VCaP (cell line): ENCODE results near the gene TMEM91.

ENCODE experiments used
- H3K27ac ChIP-seq: fragments of 450-650 bp; 2 replicates; pipeline ENCODE4 v1.5.1; 2017
- TF ChIP-seq, protein P1 (sequence below): fragments of 450-650 bp; conservative IDR thresholded peaks from 2 replicates; pipeline ENCODE4 v1.5.1; 2017; ENCODE audit warnings: mild to moderate bottlenecking, moderate library complexity

TMEM91 gene

DNA sequence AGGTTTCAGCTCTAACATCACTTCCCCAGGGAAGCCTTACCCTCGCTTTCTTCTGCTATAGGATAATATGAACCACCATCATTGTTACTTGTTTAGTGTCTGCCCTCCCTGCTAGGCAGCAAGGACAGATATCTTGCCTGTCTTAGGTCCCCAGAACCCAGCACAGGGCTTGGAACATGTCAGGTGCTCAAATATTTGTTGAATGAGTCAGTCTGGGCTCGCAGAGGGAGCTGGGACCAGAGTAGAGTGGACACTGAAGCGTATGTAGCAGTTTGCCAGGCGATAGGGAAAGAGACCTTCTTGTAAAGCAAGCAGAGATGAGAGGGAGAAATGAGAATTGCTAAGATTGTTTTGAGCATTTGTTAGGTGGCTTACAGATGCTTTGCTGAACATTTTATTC lies 33.0 kb downstream of the TMEM91 start:
- TF ChIP-seq, protein P1, sequence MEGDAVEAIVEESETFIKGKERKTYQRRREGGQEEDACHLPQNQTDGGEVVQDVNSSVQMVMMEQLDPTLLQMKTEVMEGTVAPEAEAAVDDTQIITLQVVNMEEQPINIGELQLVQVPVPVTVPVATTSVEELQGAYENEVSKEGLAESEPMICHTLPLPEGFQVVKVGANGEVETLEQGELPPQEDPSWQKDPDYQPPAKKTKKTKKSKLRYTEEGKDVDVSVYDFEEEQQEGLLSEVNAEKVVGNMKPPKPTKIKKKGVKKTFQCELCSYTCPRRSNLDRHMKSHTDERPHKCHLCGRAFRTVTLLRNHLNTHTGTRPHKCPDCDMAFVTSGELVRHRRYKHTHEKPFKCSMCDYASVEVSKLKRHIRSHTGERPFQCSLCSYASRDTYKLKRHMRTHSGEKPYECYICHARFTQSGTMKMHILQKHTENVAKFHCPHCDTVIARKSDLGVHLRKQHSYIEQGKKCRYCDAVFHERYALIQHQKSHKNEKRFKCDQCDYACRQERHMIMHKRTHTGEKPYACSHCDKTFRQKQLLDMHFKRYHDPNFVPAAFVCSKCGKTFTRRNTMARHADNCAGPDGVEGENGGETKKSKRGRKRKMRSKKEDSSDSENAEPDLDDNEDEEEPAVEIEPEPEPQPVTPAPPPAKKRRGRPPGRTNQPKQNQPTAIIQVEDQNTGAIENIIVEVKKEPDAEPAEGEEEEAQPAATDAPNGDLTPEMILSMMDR: no peak
- H3K27ac ChIP-seq: peak overlapping the region; percentile 42

DNA sequence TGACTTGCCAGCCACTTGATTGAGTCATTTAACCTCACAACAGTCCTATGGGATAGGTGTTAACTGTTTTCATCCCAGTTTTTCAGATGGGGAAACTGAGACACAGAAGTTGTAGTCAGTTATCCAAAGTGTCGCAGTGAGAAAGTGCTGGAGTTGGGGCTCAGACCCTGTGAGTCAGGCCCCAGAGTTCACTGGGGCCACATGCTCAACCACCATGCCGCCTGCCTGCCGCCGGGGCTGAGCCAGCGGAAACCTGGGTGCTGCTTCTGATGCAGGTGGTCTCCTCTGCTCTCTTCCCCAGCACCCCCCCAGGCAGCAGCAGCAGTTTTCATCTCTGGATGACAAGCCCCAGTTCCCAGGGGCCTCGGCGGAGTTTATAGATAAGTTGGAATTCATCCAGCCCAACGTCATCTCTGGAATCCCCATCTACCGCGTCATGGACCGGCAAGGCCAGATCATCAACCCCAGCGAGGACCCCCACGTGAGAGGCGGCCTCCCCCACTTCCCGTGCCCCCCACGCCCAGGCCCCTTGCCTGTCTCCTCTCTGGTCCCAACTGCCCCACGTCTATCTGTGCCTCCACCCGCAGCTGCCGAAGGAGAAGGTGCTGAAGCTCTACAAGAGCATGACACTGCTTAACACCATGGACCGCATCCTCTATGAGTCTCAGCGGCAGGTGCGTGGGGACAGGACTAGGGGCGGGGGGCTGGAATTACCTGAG lies 34.2 kb downstream of the TMEM91 start:
- no peak overlapping the region for H3K27ac ChIP-seq

DNA sequence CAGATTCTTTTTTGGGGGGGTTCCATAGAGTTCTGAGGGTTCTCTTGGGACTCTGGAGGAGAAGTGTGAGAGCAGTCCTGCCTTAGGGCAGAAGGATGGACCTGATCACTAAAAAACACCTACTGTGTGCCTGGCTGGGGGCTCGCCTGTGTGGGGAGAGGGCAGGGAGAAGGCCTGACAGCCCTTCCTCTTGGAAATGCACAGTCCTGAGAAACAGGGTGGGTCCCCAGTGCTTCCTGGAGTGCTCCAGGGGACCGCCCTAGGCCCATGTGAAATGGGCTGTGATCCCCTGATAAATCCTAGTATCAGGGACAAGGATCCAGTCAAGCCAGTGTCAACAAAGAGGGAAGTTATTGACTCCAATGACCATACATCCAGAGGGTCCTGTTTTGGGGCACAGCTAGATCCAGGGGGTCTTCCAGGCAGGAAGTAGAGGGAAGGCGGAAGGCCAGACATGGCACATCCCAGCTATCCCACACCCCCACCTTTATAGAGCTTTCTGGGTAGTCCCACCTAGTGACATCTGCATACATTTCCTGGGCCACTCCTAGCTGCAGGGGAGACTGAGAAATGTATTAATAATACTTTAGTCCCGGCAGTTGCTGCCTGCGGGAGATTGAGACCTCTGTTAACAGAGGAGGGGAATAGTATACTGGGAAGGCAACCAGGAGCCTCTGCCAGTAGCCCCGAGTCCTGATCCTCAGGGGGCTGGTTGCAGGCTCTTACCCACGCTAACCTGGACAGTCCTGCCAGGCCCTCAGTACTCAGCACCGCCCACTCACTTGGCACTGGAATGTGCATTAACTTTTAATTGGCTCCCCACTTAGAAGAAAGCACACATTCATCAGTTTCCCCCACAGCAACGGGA lies 35.0 kb downstream of the TMEM91 start:
- TF ChIP-seq, protein P1: no peak
- no peak overlapping the region for H3K27ac ChIP-seq

More for the DNA sequence above, 34.2 kb downstream of the TMEM91 start:
- TF ChIP-seq, protein P1: no peak

DNA sequence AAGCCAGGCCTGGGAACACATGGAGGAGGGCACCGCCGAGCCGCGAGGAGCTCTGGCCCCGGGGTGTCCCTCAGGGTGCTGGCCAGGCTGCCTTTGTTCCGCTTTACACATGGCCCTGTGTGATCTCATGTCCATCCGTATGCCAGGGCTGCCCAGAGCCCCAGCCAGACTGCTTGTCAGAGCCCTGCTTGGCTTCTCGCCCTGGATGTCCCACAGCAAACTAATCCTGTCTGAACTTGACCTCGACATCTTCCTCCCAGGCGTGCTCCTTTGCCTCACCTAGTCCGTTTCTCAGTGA lies 35.6 kb downstream of the TMEM91 start:
- no peak overlapping the region for H3K27ac ChIP-seq
- TF ChIP-seq, protein P1: no peak

DNA sequence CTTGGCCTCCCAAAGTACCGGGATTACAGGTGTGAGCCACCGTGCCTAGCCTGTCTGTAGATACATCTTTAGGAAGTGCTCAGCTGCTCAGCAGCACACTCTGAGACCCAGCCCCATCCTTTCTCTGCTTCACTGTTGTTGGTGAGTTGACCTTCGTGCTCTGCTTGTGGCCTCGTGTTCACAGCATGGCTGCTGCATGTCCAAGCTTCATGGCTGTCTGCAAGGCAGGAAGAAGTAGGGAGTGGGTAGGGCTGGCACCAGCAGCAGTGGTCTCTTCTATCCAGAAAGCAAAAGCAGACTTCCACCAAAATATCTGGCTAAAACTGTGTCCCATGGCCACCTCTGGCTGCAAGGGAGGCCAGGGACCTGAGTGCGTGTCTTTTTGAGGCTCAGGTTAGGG lies 36.6 kb downstream of the TMEM91 start:
- H3K27ac ChIP-seq: no peak overlapping the region
- TF ChIP-seq, protein P1: no peak

DNA sequence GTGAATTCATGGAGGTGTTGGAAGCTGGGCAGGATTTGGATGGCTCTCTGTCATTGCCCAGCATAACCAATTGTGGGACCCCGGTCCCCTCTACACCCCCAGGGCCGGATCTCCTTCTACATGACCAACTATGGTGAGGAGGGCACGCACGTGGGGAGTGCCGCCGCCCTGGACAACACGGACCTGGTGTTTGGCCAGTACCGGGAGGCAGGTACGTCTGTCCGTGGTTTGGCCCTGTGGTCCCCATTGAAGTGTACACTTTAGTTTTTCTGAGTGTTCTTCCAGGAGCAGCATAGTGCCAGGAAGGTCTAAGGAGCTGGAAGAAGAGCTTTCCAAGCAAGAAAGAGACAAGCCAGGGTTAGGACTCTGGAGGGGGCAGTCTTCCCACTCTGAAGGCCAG lies 37.6 kb downstream of the TMEM91 start:
- TF ChIP-seq, protein P1: no peak
- no peak overlapping the region for H3K27ac ChIP-seq

DNA sequence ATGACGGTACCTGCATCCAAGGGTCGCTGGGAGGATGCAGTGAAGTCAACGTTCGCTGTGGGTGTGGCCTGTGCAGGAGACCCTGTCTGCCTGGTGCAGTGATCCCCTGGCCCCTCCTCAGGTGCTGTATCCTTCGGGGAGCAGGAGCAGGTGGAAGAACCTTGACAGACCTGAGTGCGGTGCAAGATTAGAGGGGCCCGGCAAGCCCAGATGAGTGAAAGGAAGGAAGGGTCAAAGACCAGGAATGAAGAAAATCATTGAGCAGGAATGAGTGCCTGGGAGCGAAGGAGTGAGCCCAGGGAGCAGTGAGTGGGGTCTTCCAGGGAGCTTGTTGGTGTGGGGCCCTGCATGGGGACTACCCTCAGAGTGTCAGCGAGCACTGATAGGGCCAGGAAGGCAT lies 38.1 kb downstream of the TMEM91 start:
- TF ChIP-seq, protein P1: no peak
- H3K27ac ChIP-seq: no peak overlapping the region
